Measurements from ENCODE around the gene TECTA.

The TECTA gene

DNA sequence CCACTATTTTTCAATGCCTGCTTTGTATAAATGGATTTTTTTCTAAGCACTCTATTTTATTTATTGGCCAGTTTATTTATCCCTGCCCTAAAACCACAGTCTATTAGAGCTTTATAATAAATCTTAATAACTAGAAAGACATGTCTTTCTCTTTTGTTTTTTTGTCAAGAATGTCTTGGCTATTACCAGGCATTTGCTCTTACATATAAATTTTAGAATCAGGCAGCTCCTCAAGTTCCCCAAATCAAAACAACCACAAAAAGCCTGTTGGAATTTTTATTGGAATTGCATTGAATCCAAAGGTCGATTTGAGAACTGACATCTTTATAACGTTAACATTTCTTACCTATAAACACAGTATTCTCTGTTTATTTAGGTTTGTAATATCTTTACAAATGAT is 105.8 kb downstream of the TECTA start:
- DNase-seq (ENCODE audit: low read depth in 1 of 2, low spot score in 1 of 2) = no peak
- Histone ChIP-seq H3K27ac (replicated peaks) (no peak overlapping the region), H3K4me3 (replicated peaks; ENCODE audit: insufficient read depth, low read length) (no peak overlapping the region), H3K27me3 (ENCODE audit: insufficient read depth, poor library complexity, severe bottlenecking) (peaks cover 21% of the 10 kb centered on the region)
- TF ChIP-seq SPI1 (IDR thresholded peaks at IDR 0.05; ENCODE audit: borderline replicate concordance, low read depth) = no peak
- no peak for TF ChIP-seq GABPA (IDR thresholded peaks at IDR 0.05; ENCODE audit: low read depth)
- no peak for TF ChIP-seq POLR2AphosphoS5 (IDR thresholded peaks at IDR 0.05; ENCODE audit: low read depth)
- no peak for TF ChIP-seq REST (IDR thresholded peaks at IDR 0.05; ENCODE audit: insufficient replicate concordance, low read depth)
- TF ChIP-seq, protein P1, sequence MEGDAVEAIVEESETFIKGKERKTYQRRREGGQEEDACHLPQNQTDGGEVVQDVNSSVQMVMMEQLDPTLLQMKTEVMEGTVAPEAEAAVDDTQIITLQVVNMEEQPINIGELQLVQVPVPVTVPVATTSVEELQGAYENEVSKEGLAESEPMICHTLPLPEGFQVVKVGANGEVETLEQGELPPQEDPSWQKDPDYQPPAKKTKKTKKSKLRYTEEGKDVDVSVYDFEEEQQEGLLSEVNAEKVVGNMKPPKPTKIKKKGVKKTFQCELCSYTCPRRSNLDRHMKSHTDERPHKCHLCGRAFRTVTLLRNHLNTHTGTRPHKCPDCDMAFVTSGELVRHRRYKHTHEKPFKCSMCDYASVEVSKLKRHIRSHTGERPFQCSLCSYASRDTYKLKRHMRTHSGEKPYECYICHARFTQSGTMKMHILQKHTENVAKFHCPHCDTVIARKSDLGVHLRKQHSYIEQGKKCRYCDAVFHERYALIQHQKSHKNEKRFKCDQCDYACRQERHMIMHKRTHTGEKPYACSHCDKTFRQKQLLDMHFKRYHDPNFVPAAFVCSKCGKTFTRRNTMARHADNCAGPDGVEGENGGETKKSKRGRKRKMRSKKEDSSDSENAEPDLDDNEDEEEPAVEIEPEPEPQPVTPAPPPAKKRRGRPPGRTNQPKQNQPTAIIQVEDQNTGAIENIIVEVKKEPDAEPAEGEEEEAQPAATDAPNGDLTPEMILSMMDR (IDR thresholded peaks at IDR 0.05; ENCODE audit: insufficient read depth, low read length) = no peak

DNA sequence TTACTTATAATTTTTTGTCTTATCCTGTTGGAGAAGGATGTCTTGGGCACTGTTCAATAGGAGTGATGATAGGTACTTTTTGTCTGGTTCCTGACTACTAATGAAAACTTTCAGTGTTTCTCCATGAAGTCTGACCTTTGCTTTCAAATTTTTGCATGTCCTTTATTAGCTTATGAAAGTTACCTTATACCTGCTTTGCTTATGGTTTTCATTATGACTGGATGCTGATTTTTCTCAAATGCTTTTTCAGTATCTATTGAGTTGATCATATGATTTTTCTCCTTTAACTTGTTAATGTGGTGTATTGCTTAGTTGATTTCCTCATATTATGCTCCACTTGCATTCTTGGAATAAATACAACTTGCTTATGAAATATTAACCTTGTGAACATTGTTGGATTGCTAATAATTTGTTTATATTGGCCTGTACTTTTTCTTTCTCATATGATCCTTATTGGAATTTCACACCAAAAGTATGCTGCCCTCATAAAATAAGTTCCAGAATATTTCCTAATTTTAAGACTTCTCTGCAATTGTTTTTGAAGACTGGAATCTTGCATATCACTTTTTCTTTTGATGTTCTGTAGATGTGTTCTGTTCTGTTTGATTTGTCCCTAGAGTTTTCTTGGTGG is 106.6 kb downstream of the TECTA start:
- TF ChIP-seq GABPA (IDR thresholded peaks at IDR 0.05; ENCODE audit: low read depth) = no peak
- Histone ChIP-seq H3K27ac (replicated peaks) (no peak overlapping the region), H3K27me3 (ENCODE audit: insufficient read depth, poor library complexity, severe bottlenecking) (peaks cover 15% of the 10 kb centered on the region), H3K4me3 (replicated peaks; ENCODE audit: insufficient read depth, low read length) (no peak overlapping the region)
- DNase-seq (ENCODE audit: low read depth in 1 of 2, low spot score in 1 of 2) = no peak

GRCh38 chr11:121210445-121211080 is 109.5 kb downstream of the TECTA start:
- no peak for DNase-seq (ENCODE audit: low read depth in 1 of 2, low spot score in 1 of 2)
- no peak for TF ChIP-seq POLR2AphosphoS5 (IDR thresholded peaks at IDR 0.05; ENCODE audit: low read depth)
- no peak for TF ChIP-seq SPI1 (IDR thresholded peaks at IDR 0.05; ENCODE audit: borderline replicate concordance, low read depth)
- no peak for TF ChIP-seq REST (IDR thresholded peaks at IDR 0.05; ENCODE audit: insufficient replicate concordance, low read depth)
- TF ChIP-seq, protein P1 (IDR thresholded peaks at IDR 0.05; ENCODE audit: insufficient read depth, low read length) = no peak
- TF ChIP-seq GABPA (IDR thresholded peaks at IDR 0.05; ENCODE audit: low read depth) = no peak

DNA sequence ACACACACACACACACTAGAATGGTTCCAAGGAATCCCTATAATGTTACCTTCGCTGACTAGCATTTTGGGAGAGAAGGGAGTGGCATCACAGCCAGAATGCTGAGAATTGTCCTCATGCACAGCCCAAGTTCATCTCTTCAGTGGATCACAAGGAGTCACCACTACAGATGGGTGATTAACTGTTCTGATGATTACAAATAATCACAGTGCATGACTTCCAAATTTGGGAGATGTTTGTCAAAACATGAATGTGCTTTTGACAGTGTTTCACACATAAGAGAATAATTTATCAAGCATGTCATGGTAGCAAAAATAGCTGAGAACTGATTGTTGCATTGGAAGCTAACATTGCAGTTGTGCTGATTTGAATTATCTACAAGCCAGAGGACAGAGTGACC is 110.6 kb downstream of the TECTA start:
- no peak for DNase-seq (ENCODE audit: low read depth in 1 of 2, low spot score in 1 of 2)
- Histone ChIP-seq H3K27me3 (ENCODE audit: insufficient read depth, poor library complexity, severe bottlenecking) (peaks cover 3% of the 10 kb centered on the region), H3K27ac (replicated peaks) (no peak overlapping the region), H3K4me3 (replicated peaks; ENCODE audit: insufficient read depth, low read length) (no peak overlapping the region)
- no peak for TF ChIP-seq REST (IDR thresholded peaks at IDR 0.05; ENCODE audit: insufficient replicate concordance, low read depth)
- TF ChIP-seq, protein P1 (IDR thresholded peaks at IDR 0.05; ENCODE audit: insufficient read depth, low read length) = no peak
- TF ChIP-seq POLR2AphosphoS5 (IDR thresholded peaks at IDR 0.05; ENCODE audit: low read depth) = no peak
- no peak for TF ChIP-seq SPI1 (IDR thresholded peaks at IDR 0.05; ENCODE audit: borderline replicate concordance, low read depth)
- TF ChIP-seq GABPA (IDR thresholded peaks at IDR 0.05; ENCODE audit: low read depth) = no peak

More at GRCh38 chr11:121210445-121211080, 109.5 kb downstream of the TECTA start:
- Histone ChIP-seq H3K4me3 (replicated peaks; ENCODE audit: insufficient read depth, low read length) (no peak overlapping the region), H3K27ac (replicated peaks) (no peak overlapping the region), H3K27me3 (ENCODE audit: insufficient read depth, poor library complexity, severe bottlenecking) (peaks cover 11% of the 10 kb centered on the region)

All from HL-60 (cell line).